Stimulated activated CD4-positive, alpha-beta T cell treated with anti-CD3 and anti-CD28 coated beads, Interleukin-2, amount 100 ng/mL, for 4 hours (primary cell): ENCODE data around the gene GCG.

ENCODE experiments used
- DNase-seq: peaks from one replicate; pipeline ENCODE4 v3.0.0-alpha.2; 2020; ENCODE audit warnings: low read depth

GCG gene

GRCh38 chr2:162152147-162152546 lies at the start of gene GCG:
TSS of gene GCG (minus strand) at chr2:162152247. CDS start at chr2:162149178, 3,069 bp downstream.
- no peak for DNase-seq

DNA sequence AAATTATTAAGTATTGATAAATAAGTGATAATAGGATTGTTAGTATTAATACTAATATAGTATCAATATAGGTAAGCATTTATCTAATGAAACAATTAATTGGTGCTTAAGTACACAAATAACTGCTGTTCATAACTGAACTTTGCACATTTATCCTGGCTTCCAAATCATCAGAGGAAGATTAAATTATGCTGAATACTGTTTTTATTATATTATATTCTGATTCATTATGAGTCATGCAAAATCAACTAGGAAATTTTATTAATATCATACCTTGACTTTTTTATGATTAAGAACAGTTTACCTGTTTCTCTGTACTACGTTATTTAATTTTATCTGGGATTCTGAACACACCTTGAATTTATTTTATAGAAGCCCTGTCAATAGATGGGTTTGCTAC lies 48.6 kb upstream of the GCG start:
- DNase-seq = no peak

- DNase-seq = no peak
Observed at GRCh38 chr2:162199913-162200312, 47.9 kb upstream of the GCG start.

DNA sequence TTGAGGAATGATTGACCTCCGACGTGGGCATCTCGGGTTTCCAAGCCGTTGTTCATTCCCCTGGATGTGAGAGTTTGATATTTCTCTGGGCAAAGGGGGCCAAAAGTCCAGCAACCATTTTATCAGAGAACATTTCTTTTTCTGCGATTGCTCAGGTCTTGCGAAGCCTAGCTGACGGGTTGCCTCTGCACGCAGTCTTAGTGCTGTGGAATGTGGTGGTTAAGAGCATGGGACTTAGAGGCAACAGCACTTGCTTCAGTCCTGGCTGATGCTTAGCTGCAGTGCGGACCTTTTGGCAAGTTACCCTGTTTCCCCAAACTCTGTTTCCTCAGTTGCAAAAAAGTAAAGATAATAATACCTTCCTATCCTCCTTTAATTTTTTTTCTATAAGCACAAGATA lies 46.2 kb upstream of the GCG start:
- DNase-seq = no peak

GRCh38 chr2:162197069-162197825 lies 45.2 kb upstream of the GCG start:
- DNase-seq = no peak

GRCh38 chr2:162196638-162197037 lies 44.6 kb upstream of the GCG start:
- no peak for DNase-seq

DNA sequence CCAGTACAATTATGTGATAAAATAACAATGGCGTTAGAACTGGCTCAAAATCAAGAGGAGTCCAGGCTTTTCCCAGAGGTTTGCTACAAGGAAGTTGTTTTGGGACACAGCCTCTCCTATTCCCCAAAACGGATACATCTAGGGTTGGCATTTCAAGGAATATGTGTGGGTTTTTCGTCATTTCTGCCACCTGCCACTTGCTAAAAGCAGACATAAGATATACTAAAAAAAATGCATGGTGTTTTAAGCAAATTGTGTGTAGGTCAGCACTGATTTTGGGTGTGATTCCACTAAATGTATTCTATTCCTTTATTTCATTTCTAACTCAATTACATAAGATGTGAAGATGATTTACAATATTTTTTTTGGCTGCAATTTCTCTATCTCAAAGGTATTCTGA lies 36.4 kb upstream of the GCG start:
- no peak for DNase-seq

DNA sequence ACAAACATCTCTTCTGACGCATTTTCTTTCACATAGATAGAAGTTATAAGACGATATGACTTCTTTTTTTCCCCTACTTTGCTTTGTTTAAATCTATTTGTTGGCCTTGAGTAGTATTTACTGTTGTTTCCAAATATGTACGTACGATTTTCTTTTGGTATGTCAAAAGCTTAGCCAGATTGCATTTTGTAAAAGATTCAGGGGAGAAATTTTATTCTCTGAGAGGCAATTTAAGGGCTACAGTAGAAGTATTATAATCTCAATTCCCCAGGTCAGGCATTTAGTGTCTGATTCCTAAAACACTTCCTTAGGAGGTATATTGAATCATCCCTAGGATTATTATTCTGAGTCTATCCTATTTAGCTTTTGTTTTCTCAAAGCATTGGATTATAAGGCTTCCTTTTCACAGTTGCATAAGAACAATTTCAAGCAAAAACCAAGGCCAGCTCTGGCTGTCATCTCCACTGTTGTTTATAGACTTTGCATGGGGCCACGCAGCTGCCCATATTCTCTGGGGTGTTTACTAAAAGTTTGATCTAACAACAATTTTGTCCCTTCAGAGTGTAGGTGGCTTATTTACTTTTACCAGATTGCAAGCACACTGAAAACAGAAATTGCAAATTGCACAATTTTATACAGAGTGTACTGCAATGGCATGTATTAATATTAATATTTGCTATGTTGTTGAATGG lies 33.6 kb upstream of the GCG start:
- no peak for DNase-seq

DNA sequence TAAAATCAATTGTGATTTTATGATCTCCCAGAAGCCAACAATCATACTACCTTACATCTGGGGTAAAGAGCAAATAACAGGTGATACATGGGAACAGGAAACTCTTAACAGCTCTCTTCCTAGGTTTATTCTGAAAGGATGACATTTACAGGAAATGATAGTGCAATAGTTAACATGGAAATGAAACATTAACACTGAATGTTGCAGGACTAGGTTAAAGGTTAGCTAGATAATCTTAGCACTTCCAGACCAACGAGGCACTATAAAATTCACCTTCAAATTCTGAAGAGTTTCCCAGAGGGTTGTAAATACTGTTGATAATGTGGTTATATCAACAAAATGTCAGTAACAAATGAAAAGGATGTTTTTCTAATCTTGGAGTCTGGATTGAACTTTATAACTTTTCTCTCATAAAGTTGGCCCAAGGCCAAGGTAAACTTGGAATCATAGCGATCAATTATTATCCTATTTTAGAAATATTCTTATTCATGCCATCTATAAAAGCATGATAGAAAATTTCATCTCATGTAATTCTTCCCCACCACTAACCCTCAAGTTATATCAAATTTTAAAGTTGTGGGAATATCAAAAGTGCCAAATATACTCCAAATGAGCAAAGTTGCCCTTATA lies 32.9 kb upstream of the GCG start:
- no peak for DNase-seq

- DNase-seq = no peak
Observed at GRCh38 chr2:162184359-162184758, 32.3 kb upstream of the GCG start.

- DNase-seq = no peak
Observed at GRCh38 chr2:162182395-162182794, 30.3 kb upstream of the GCG start.

DNA sequence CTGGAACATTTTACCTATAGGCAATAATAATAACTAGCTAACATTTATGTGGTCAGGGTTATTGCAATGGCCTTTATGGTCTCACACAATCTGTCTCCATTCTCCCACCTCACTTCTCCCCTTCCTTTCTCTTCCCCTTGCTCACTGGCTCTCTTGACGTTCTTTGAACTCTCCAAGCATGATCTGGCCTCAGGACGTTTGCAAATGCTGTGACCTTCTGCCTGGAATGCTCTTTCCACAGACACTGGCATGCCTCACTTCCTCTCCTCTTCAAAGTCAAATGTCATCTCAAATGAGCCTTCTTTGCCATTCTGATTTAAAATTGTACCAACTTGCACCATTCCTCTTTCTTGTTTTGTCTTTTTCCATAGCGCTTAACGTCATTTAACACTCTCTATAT lies 25.3 kb upstream of the GCG start:
- no peak for DNase-seq

- DNase-seq = no peak
Observed at GRCh38 chr2:162175714-162176113, 23.7 kb upstream of the GCG start.

GRCh38 chr2:162174746-162175145 lies 22.7 kb upstream of the GCG start:
- no peak for DNase-seq

DNA sequence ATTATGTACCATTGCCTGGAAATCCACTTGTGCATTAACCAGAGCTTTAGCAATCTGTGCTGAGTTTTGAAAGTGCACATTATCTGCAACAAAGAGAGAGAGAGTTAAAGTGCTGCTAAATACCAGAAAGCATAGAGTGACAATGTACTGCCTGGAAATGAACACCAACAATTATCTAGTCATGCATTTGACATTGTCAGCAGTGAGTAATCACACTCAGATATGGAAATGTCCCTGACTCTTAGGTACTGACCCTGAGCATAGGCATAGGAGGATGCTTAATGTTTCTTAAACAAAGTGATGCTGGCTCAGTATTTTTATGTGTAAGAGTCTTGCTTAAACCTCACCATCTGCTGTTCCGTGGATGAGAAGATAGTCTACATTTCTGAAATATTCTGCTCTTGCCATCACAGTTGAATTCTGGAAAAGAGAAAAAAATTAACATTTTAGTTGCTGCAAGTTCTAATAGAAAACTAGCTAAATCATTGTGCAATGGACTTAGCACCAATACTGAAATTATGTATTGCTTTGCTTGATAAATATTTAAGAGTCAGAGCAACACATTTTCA lies 20.8 kb upstream of the GCG start:
- no peak for DNase-seq

DNA sequence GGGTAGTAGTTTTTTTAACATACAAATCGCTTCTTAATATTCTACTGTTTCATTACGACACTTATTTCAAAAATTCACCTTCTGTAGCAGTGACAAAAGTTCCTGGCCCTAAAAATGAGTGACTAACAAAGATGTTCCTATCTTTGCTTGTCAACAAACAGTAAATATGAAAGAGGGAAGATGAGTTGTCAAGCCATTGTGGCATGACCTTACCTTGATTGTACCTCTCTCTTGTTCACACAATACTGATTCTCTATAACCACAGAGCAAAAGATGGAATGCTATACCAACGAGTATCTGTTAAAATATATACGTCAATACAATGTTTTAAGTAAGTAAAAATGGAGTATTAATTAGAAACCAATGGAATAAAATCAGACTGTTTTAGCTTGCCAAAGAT lies 14.7 kb upstream of the GCG start:
- DNase-seq = no peak

DNA sequence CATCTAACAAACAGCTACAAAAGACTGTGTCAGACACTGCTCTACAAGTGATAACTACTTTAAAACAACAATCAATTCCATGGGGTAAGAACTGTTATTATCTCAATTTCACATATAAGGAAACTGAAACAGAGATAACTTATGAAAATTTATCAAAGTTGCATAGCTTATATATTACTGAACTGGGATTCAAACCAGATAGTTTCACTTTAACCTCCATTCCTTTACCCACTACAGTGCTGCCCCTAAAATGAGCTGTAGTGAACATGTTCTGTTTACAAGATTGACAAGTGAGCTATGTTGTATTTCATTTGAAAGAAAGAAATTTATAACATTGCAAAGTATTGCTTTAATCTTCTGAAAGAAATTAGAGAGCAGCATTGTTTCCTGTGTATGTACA lies 14.1 kb upstream of the GCG start:
- DNase-seq = no peak

- no peak for DNase-seq
Observed at GRCh38 chr2:162164802-162165201, 12.8 kb upstream of the GCG start.

DNA sequence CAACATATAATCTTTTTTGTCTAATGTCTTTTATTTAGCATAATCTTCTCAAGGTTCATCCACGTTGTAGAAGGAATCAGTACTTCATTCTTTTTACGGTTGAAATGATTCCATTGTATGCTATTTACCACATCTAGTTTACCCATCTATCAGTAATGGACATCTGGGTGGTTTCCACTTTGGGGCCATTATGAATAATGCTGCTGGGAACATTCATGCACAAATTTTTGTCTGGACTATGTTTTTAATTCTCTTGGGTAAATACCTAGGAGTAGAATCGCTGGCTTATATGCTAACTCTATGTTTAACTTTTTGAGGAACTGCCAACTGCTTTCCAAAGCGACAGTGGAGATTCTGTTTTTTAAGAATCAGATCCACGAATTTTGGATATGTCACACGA lies 7.4 kb upstream of the GCG start:
- no peak for DNase-seq

- no peak for DNase-seq
Observed at GRCh38 chr2:162156149-162156548, 4.1 kb upstream of the GCG start.

GRCh38 chr2:162155093-162155492 lies 3.0 kb upstream of the GCG start:
- no peak for DNase-seq

GRCh38 chr2:162153608-162154224 lies 1.7 kb upstream of the GCG start:
- DNase-seq = peak; percentile 39

DNA sequence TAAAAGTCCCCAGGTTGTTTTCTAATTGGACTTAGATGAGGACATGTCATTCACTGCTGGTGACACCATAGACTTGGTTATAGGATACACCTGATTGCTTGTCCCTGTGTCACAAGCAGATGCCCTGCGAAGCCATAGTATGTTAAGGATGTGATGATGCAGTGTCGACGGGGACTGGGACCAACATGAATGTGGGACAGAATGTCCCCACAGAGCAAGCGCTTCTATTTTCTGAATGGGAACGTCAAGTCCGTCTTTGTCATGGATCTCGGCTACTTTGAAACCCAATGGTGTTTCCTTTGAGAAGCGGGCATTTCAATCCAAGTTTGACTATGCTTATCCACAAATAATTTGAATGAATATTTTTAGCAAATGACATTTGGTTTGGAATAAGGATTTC lies 2.1 kb downstream of the GCG start:
- DNase-seq = no peak
